HCT116 (cell line): ENCODE results near the gene FCSK. TPM values are rescaled to one million over a fixed set of nuclear protein-coding genes. Genes with fewer than 3 reads are reported as not detected.

Experiments used
- ATAC-seq: fragments of 200-7000 bp; cut with Tn5 transposase; 2 replicates; pipeline ENCODE4 v1.9.1; 2020; ENCODE audit warnings: mild to moderate bottlenecking, moderate library complexity
- BruUV-seq: library from RNA; stranded (reverse); fragments of 400-500 nt; replicated peaks from 2 replicates; lab custom pipeline; 2021; lab: Mats Ljungman, UMichigan
- CTCF ChIA-PET: fragments of 300-600 bp; sonication (Branson Sonifier 250); formaldehyde crosslinking; loops from one replicate; lab custom pipeline; 2021; ENCODE audit warnings: antibody characterized with exemption; lab: Charles Lee
- POLR2A ChIA-PET: fragments of 300-600, 350-600 bp; sonication (Branson Sonifier 250); formaldehyde crosslinking; loops from one replicate; lab custom pipeline; 2021; ENCODE audit warnings: antibody characterized with exemption; lab: Charles Lee
- RAD21 ChIA-PET, 2 experiments: fragments of 300-600 bp; sonication (Branson Sonifier 250); formaldehyde crosslinking; loops; one replicate each; lab custom pipeline; 2023; ENCODE audit warnings: low total read pairs in 2 of 2; ENCODE audit not compliant: uncharacterized antibody in 2 of 2, unreplicated experiment in 2 of 2, low non-redundant PET in 1 of 2; lab: Charles Lee
- DNase-seq: peaks from one replicate; pipeline ENCODE4 v3.0.0-alpha.2; 2010; ENCODE audit warnings: low read depth, low spot score
- H2AFZ ChIP-seq: fragments of 200-600 bp; shearing (Covaris generic), sonication (generic); 2 replicates; pipeline ENCODE4 v1.6.1; 2017; ENCODE audit warnings: low read depth, mixed run types, mixed read lengths, antibody characterized with exemption, low read length; ENCODE audit not compliant: poor library complexity, severe bottlenecking
- H3K27ac ChIP-seq: 2 replicates; pipeline ENCODE4 v1.5.1; 2012; ENCODE audit warnings: low read depth, low read length
- H3K27me3 ChIP-seq: fragments of 200-600 bp; sonication (generic); 2 replicates; pipeline ENCODE4 v1.6.1; 2016; ENCODE audit warnings: mixed run types, low read length, mixed read lengths; ENCODE audit not compliant: insufficient read depth
- H3K36me3 ChIP-seq, 2 experiments: fragments of 200-500 bp in 1 of 2; fragments of 200-600 bp in 1 of 2; sonication (Bioruptor generic) in 1 of 2; sonication (generic) in 1 of 2; 2 replicates each; pipeline versions ENCODE4 v1.5.1 to v1.6.1; 2014 to 2016; ENCODE audit warnings: low read length in 2 of 2, inconsistent platforms in 1 of 2, mixed read lengths in 1 of 2, mixed run types in 1 of 2; ENCODE audit not compliant: insufficient read depth in 2 of 2, control insufficient read depth in 1 of 2
- H3K4me1 ChIP-seq, 2 experiments: fragments of 200-600 bp in 1 of 2; sonication (generic) in 1 of 2; 2 replicates each; pipeline versions ENCODE4 v1.5.1 to v1.6.1; 2012 to 2017; ENCODE audit warnings: low read length in 2 of 2, inconsistent platforms in 1 of 2, mild to moderate bottlenecking in 1 of 2, mixed read lengths in 1 of 2, mixed run types in 1 of 2, moderate library complexity in 1 of 2; ENCODE audit not compliant: insufficient read depth in 2 of 2, control insufficient read depth in 1 of 2
- H3K4me2 ChIP-seq: fragments of 200-600 bp; sonication (generic); 2 replicates; pipeline ENCODE4 v1.6.1; 2017; ENCODE audit warnings: mixed run types, low read length, mixed read lengths
- H3K4me3 ChIP-seq, 2 experiments: fragments of 200-600 bp in 1 of 2; sonication (generic) in 1 of 2; replicated peaks in 1 of 2; 2 replicates each; pipeline ENCODE4 v1.5.1; 2011 to 2016; ENCODE audit warnings: low read length in 2 of 2, control low read depth in 1 of 2, low read depth in 1 of 2, mild to moderate bottlenecking in 1 of 2, mixed read lengths in 1 of 2, mixed run types in 1 of 2
- H3K79me2 ChIP-seq: fragments of 200-600 bp; sonication (generic); 2 replicates; pipeline ENCODE4 v1.6.1; 2017; ENCODE audit warnings: mild to moderate bottlenecking, mixed run types, low read length, moderate library complexity, mixed read lengths; ENCODE audit not compliant: insufficient read depth
- H3K9ac ChIP-seq: fragments of 200-600 bp; sonication (generic); 2 replicates; pipeline ENCODE4 v1.6.1; 2016; ENCODE audit warnings: low read length, mixed read lengths
- H3K9me2 ChIP-seq: fragments of 200-600 bp; sonication (generic), shearing (Covaris generic); 2 replicates; pipeline ENCODE4 v1.6.1; 2017; ENCODE audit warnings: mixed run types, mild to moderate bottlenecking, moderate library complexity; ENCODE audit not compliant: insufficient read depth
- H3K9me3 ChIP-seq, 2 experiments: fragments of 200-500 bp in 1 of 2; fragments of 200-600 bp in 1 of 2; sonication (Bioruptor generic) in 1 of 2; sonication (generic) in 1 of 2; 2 replicates each; pipeline ENCODE4 v1.6.1; 2014 to 2017; ENCODE audit warnings: low read length in 2 of 2, mixed read lengths in 2 of 2, inconsistent platforms in 1 of 2, low read depth in 1 of 2, mild to moderate bottlenecking in 1 of 2, mixed run types in 1 of 2, moderate library complexity in 1 of 2; ENCODE audit not compliant: control insufficient read depth in 1 of 2, insufficient read depth in 1 of 2
- H4K20me1 ChIP-seq: fragments of 200-600 bp; sonication (generic), shearing (Covaris generic); 2 replicates; pipeline ENCODE4 v1.6.1; 2017; ENCODE audit warnings: mixed run types, mild to moderate bottlenecking, moderate library complexity; ENCODE audit not compliant: insufficient read depth
- CEBPB ChIP-seq: IDR thresholded peaks from 2 replicates; pipeline ENCODE4 v1.6.1; 2012; ENCODE audit warnings: low read depth
- ELF1 ChIP-seq: IDR thresholded peaks from 2 replicates; pipeline ENCODE4 v1.6.1; 2012; ENCODE audit warnings: low read depth, borderline replicate concordance
- EZH2 ChIP-seq: fragments of 200-600 bp; sonication (generic); IDR thresholded peaks from 2 replicates; pipeline ENCODE4 v1.6.1; 2017; ENCODE audit warnings: antibody characterized with exemption, mixed run types
- EZH2phosphoT487 ChIP-seq: fragments of 200-600 bp; IDR thresholded peaks from 2 replicates; pipeline ENCODE4 v1.6.1; 2018; ENCODE audit warnings: antibody characterized with exemption, borderline replicate concordance
- FOSL1 ChIP-seq: IDR thresholded peaks from 2 replicates; pipeline ENCODE4 v1.6.1; 2012; ENCODE audit warnings: low read depth
- POLR2AphosphoS5 ChIP-seq: IDR thresholded peaks from 2 replicates; pipeline ENCODE4 v1.6.1; 2011; ENCODE audit warnings: mild to moderate bottlenecking, low read depth, low read length, moderate library complexity
- SIN3A ChIP-seq: IDR thresholded peaks from 2 replicates; pipeline ENCODE4 v1.6.1; 2012; ENCODE audit warnings: low read depth
- SP1 ChIP-seq: IDR thresholded peaks from 2 replicates; pipeline ENCODE4 v1.6.1; 2012; ENCODE audit warnings: low read depth
- SRF ChIP-seq: IDR thresholded peaks from 2 replicates; pipeline ENCODE4 v1.6.1; 2012; ENCODE audit warnings: low read depth
- TCF7L2 ChIP-seq: IDR thresholded peaks from 2 replicates; pipeline ENCODE4 v1.7.0; 2011; ENCODE audit warnings: borderline replicate concordance, inconsistent platforms; ENCODE audit not compliant: insufficient read depth, insufficient read length; ENCODE audit errors: extremely low read depth
- YY1 ChIP-seq: IDR thresholded peaks from 2 replicates; pipeline ENCODE4 v1.6.1; 2011; ENCODE audit warnings: low read length, low read depth, moderate library complexity, mild to moderate bottlenecking; ENCODE audit not compliant: insufficient replicate concordance; ENCODE audit errors: extremely low read depth
- intact Hi-C: fragments of 100-400 bp; cut with micrococcal nuclease; formaldehyde crosslinking; loops from 2 replicates; pipeline ENCODE4 v1.10.0; 2022
- total RNA-seq: library from RNA; stranded (reverse); gene quantifications from one replicate; pipeline ENCODE4 v1.2.1, GENCODE V29; 2021; ENCODE audit not compliant: unreplicated experiment
- TF ChIP-seq, protein P1 (sequence below): IDR thresholded peaks from 2 replicates; pipeline ENCODE4 v1.6.1; 2012
- TF ChIP-seq, protein P2 (sequence below): IDR thresholded peaks from 2 replicates; pipeline ENCODE4 v1.6.1; 2011; ENCODE audit warnings: mild to moderate bottlenecking, low read length, moderate library complexity; ENCODE audit not compliant: insufficient replicate concordance; ENCODE audit errors: extremely low read depth

The FCSK gene
- total RNA-seq, 1 experiment from 2014 or later = 17.1 TPM

DNA sequence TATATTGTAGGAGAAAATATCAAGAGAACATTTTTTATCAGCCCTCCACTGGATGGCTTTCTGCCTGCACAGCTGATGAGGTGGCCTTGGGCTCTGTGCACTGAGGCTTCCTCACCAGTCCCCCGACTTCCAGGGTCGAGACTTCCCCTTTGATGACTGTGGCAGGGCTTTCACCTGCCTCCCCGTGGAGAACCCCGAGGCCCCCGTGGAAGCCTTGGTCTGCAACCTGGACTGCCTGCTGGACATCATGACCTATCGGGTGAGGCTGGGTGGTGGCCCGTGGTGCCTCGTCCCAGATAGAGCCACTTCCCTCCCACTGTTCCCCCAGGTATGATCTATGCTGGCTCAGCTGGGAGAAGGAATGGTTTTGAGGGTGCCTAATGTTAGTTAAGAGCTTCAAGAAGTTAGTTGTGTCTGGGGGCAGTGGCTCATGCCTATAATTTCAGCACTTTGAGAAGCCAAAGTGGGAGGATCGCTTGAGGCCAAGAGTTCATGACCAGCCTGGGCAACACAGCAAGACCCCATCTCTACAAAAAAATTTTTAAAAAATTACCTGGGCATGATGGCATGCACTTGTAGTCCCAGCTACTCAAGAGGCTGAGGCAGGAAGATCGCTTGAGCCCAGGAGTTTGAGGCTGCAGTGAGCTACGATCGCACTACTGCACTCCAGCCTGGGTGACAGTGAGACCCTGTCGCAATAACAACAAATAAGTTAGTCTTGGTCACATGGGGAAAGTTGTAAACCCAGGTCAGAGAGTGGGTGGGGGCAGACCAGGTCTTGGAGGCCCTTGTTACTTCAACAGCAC, 11.8 kb downstream of the FCSK start:
- H3K79me2 ChIP-seq = no peaks in the 10 kb centered on the region
- H4K20me1 ChIP-seq = no peaks in the 10 kb centered on the region
- intact Hi-C loops = no loop called here
- H2AFZ ChIP-seq = no peak overlapping the region
- H3K4me2 ChIP-seq = no peak overlapping the region
- H3K27ac ChIP-seq = no peak overlapping the region
- no peak for ATAC-seq
- TF ChIP-seq SIN3A (no peak), SRF (no peak), FOSL1 (no peak), TCF7L2 (no peak), EZH2phosphoT487 (no peak), POLR2AphosphoS5 (no peak), SP1 (no peak), ELF1 (no peak), YY1 (no peak), EZH2 (no peak), CEBPB (no peak)
- TF ChIP-seq, protein P1, sequence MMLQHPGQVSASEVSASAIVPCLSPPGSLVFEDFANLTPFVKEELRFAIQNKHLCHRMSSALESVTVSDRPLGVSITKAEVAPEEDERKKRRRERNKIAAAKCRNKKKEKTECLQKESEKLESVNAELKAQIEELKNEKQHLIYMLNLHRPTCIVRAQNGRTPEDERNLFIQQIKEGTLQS = no peak
- TF ChIP-seq, protein P2, sequence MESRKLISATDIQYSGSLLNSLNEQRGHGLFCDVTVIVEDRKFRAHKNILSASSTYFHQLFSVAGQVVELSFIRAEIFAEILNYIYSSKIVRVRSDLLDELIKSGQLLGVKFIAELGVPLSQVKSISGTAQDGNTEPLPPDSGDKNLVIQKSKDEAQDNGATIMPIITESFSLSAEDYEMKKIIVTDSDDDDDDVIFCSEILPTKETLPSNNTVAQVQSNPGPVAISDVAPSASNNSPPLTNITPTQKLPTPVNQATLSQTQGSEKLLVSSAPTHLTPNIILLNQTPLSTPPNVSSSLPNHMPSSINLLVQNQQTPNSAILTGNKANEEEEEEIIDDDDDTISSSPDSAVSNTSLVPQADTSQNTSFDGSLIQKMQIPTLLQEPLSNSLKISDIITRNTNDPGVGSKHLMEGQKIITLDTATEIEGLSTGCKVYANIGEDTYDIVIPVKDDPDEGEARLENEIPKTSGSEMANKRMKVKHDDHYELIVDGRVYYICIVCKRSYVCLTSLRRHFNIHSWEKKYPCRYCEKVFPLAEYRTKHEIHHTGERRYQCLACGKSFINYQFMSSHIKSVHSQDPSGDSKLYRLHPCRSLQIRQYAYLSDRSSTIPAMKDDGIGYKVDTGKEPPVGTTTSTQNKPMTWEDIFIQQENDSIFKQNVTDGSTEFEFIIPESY = no peak
- BruUV-seq = no TSS peak
- H3K9me3 ChIP-seq = no peaks in the 10 kb centered on the region
- H3K9me2 ChIP-seq = no peaks in the 10 kb centered on the region
- POLR2A ChIA-PET = no interaction called here
- no peaks in the 10 kb centered on the region for H3K36me3 ChIP-seq
- no peak for DNase-seq
- no peaks in the 10 kb centered on the region for H3K4me1 ChIP-seq
- H3K4me3 ChIP-seq = no peak overlapping the region
- H3K9ac ChIP-seq = no peak overlapping the region
- CTCF ChIA-PET = no interaction called here
- H3K27me3 ChIP-seq = no peaks in the 10 kb centered on the region
- RAD21 ChIA-PET = no interaction called here
